DMS153 treated with DMSO at 0.1 percent for 48 hours (cell line): ENCODE results near the gene TCTA.
"Not testable (repeated sequence)": the region's sequence is repeated elsewhere in the genome, so short reads cannot be mapped to it uniquely, and the experiment has no call there.

ENCODE experiments used
- DNase-seq: peaks from one replicate; lab custom pipeline; 2025; ENCODE audit not compliant: unreplicated experiment; lab: John Stamatoyannopoulos, UW

TCTA gene

DNA sequence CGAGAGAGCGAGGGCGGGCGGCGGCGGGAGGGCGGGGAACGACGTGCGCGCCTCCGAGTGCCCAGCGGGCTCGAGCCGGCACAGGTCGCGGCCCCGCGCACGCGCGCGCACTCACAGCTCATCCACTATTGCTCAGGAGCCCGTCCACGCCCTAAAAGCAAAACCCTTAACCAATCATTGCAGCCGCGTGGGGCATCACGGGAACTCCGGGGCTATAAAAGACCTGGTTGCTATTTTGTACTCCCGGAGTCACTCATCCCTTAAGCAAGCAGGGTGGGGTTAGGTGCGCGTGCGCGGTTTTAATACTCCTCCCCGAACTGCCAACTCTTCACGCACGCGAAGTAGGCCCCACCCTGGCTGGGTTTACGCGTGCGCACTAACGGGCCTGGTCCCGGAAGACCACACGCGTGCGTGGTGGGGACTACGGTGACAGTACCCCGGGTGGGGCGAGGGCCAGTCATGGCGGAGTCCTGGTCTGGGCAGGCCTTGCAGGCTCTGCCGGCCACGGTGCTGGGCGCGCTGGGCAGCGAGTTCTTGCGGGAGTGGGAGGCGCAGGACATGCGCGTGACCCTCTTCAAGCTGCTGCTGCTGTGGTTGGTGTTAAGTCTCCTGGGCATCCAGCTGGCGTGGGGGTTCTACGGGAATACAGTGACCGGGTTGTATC lies at the start of gene TCTA, which contains the start of gene RHOA:
Gene TCTA, plus strand, starts transcription at position 456 of the 664 bp plus-strand sequence. Its CDS starts 4 bp downstream, at position 460.
Gene RHOA, minus strand, starts transcription at position 9 of the 664 bp plus-strand sequence. CDS start 36,387 bp downstream, outside the sequence.
- DNase-seq, result peak; percentile 76

GRCh38 chr3:49362561-49362960 lies 49.7 kb upstream of the TCTA start:
- no peak for DNase-seq

- DNase-seq, result no peak
Observed at GRCh38 chr3:49370585-49371290, 41.5 kb upstream of the TCTA start.

GRCh38 chr3:49371946-49372345 lies 40.3 kb upstream of the TCTA start:
- no peak for DNase-seq

DNA sequence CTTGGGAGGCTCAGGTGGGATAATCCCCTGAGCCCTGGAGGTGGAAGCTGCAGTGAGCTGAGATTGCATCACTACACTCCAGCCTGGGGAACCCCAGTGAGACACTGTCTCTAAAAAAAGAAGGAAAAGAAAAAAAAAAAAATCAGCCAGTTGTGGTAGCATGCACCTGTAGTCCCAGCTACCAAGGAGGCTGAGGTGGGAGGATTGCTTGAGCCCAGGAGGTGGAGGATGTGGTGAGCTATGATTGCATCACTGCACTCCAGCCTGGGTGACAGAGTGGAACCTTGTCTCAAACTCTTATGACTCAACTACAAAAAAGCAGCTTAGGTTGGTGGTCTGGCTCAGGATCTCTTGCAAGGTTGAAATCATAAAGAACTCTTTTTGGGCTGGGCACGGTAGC lies 34.7 kb upstream of the TCTA start:
- no peak for DNase-seq

DNA sequence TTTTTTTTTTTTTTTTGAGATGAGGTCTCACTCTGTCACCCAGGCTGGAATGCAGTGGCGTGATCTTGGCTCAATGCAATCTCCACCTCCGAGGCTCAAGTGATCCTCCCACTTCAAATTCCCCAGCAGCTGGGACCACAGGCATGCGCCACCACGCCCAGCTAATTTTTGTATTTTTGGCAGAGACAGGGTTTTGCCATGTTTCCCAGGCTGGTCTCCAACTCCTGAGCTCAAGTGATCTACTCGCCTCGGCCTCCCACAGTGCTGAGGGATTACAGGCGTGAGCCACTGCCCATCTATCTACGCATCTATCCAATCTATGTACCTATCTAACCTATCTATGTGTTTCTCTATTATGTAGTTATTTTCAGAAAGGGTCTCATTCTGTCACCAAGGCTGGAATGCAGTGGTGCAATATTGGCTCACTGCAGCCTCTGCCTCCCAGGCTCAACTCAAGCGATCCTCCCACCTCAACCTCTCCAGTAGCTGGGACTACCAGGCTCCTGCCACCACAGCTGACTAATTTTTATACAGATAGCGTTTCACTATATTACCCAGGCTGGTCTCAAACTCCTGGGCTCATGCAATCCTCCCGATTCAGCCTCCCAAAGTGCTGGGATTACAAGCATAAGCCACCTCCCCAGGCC lies 33.9 kb upstream of the TCTA start:
- DNase-seq, result no peak

DNA sequence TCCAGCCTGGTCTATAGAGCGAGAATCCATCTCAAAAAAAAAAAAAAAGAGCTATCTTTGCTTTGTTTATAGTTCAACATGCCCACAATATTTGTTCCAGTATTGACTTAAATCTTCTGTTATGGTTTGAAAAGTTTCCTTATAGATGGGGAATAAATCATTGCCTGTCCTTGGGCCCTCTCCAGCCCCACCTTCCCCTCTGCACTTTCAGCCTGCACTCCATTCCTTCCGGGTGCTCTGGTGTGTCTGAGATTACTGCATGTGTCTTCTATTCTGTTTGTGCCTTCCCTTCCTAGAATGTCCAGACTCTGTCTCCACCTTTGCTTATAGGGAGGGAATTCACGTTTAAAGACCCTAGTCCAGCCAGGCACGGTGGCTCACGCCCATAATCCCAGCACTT lies 28.8 kb upstream of the TCTA start:
- DNase-seq, result no peak

DNA sequence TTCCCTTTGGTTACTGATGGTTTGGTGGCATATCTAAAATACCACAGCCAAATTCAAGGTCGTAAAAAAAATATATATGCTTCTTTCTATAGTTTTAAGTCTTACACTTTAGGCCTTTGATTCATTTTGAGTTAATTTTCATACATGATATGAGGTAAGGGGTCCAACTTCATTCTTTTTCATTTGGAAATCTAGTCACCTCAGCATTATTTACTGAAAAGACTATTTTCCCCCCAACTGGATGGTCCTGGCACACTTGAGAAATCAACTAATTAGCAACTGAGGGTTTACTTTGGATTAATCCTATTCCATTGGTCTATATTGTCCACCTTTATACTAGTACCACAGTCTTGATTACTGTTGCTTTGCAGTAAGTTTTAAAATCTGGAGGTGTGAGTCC lies 26.6 kb upstream of the TCTA start:
- DNase-seq, result no peak

DNA sequence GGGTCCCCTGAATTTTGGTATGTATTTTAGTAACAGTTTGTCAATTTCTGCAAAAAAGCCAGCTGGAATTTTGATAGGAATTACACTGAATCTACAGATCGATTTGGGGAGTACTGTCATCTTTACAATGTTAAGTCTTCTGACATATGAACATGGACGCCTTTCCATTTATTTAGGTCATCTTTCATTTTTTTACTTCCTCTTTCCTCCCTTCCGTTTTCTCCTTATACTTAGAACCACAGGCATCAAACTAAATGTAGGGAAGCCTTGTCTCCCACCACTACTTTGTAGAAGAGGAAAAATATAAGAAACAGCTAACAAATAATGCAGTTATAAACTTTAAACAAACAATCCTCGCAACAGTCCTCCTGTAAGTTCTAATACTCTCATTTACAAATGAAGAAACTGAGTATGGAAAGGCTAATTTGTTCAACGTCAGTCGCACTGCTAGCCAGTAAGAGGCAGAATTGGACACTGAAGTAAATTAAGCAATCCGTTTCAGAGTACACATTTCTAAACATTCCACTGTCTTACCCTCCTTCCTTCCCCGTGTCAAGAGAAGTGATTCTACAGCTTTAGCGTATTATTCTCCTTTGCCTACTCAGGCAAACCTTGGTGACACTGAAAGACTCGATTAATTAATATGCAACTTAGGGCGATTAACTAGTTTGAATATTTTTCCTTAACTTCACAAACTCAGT lies 26.0 kb upstream of the TCTA start:
- no peak for DNase-seq

DNA sequence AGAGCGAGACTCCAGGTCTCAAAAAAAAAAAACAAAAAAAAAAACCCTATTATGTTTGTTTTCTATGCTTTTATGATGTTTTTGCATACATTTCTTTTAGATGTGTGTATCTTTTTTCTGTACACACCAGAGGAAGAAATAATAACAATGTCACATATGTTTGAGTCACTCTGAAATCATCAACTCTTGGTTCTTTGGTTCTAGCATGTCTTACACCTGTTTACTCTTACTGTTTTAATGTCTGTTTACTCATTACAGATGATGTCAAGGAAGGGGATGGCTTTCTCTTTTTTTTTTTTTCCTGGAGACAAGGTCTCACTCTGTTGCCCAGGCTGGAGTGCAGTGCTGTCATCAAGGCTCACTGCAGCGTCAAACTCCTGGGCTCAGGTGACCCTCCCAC lies 24.5 kb upstream of the TCTA start:
- DNase-seq, result no peak

GRCh38 chr3:49388289-49388820 lies 23.9 kb upstream of the TCTA start:
- DNase-seq, result no peak

GRCh38 chr3:49389297-49389696 lies 22.9 kb upstream of the TCTA start:
- DNase-seq, result no peak

- not testable (repeated sequence) for DNase-seq
Observed at GRCh38 chr3:49391310-49391709, 20.9 kb upstream of the TCTA start.

DNA sequence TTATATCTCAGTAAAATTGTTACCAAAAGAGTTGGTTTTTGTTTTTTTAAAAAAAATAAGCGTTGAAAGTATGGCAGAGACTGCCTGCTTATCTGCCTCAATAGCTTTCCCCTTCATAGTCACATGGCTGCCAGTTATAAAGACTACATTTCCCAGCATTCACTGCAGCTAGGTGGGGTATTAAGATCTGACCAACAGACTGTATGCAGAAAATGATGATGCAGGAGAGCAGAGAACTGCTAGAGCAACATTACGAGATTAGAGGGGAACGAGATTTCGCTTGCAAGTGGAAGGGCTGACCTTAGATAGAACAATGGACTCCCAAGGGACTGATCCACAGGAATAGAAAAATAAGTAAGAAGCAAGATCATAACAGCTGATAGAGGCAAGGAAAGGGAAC lies 14.8 kb upstream of the TCTA start:
- no peak for DNase-seq

- no peak for DNase-seq
Observed at GRCh38 chr3:49399461-49399860, 12.8 kb upstream of the TCTA start.

GRCh38 chr3:49401766-49402165 lies 10.5 kb upstream of the TCTA start:
- DNase-seq, result no peak

DNA sequence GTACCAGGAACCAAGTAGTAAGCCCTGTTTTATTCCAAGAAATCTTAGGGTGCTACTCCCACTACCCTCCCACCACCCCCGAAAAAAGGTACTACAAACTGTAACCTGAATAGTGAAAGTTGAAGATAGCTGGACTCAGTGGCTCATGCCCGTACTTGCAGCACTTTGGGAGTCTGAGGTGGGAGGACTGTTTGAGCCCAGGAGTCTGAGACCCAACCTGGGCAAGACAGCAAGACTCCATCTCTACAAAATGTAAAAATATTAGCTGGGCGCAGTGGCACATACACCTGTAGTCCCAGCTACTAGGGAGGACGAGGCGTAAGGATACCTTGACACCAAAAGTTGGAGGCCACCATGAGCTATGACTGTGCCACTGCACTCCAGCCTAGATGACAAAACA lies 8.3 kb upstream of the TCTA start:
- no peak for DNase-seq

DNA sequence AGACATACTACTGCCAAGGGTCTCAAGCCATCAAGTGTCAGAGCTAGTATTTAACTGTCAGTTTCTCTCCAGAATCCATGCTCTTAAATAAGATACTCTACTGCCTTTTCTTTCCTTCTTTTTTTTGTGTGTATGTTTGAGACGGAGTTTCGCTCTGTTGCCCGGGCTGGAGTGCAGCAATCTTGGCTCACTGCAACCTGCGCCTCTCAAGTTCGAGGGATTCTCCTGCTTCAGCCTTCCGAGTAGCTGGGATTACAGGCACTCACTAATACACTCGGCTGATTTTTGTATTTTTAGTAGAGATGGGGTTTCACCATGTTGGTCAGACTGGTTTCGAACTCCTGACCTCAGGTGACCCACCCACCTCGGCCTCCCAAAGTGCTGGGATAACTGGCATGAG lies 6.7 kb upstream of the TCTA start:
- DNase-seq, result not testable (repeated sequence)

GRCh38 chr3:49406571-49407565 lies 5.4 kb upstream of the TCTA start:
- DNase-seq, result no peak
